K562 (cell line): ENCODE results near the gene ST3GAL3. TPM values are rescaled to one million over a fixed set of nuclear protein-coding genes. Genes with fewer than 3 reads are reported as not detected.

Experiments
- DPF2 ChIP-seq: fragments of 450-650 bp; IDR thresholded peaks from 2 replicates; pipeline ENCODE4 v1.6.1; 2016
- EWSR1 ChIP-seq: fragments of 450-650 bp; IDR thresholded peaks from 2 replicates; pipeline ENCODE4 v1.6.1; 2018; ENCODE audit warnings: borderline replicate concordance, mild to moderate bottlenecking, low read depth, moderate library complexity; ENCODE audit not compliant: partially characterized antibody
- GTF2F1 ChIP-seq: IDR thresholded peaks from 2 replicates; pipeline ENCODE4 v1.6.1; 2011; ENCODE audit warnings: low read depth, low read length, improper control_type of control experiment
- ID3 ChIP-seq, 2 experiments: fragments of 250-450 bp in 1 of 2; fragments of 450-650 bp in 1 of 2; sonication (Bioruptor Pico) in 1 of 2; IDR thresholded peaks; 2 replicates each; pipeline versions ENCODE4 v1.6.1 to v1.8.0; 2016 to 2021; ENCODE audit warnings: mild to moderate bottlenecking in 2 of 2, moderate library complexity in 2 of 2, missing compliant biosample characterization in 1 of 2, missing genetic modification characterization in 1 of 2
- KDM1A ChIP-seq, 2 experiments: fragments of 450-650 bp; IDR thresholded peaks; 2 replicates each; pipeline ENCODE4 v1.6.1; 2016; ENCODE audit warnings: mild to moderate bottlenecking in 2 of 2
- LEF1 ChIP-seq: fragments of 450-650 bp; IDR thresholded peaks from 2 replicates; pipeline ENCODE4 v1.6.1; 2016; ENCODE audit warnings: mild to moderate bottlenecking
- MTA2 ChIP-seq: fragments of 450-650 bp; IDR thresholded peaks from 2 replicates; pipeline ENCODE4 v1.6.1; 2016; ENCODE audit warnings: low read depth
- NFIC ChIP-seq: fragments of 450-650 bp; IDR thresholded peaks from 2 replicates; pipeline ENCODE4 v1.6.1; 2017; ENCODE audit warnings: mild to moderate bottlenecking, inconsistent platforms
- PML ChIP-seq: IDR thresholded peaks from 2 replicates; pipeline ENCODE4 v1.6.1; 2012; ENCODE audit warnings: low read length, inconsistent platforms
- RCOR1 ChIP-seq, 2 experiments: IDR thresholded peaks; 2 replicates each; pipeline ENCODE4 v1.6.1; 2012; ENCODE audit warnings: low read depth in 2 of 2, low read length in 2 of 2, borderline replicate concordance in 1 of 2, improper control_type of control experiment in 1 of 2
- RFX1 ChIP-seq: fragments of 450-650 bp; IDR thresholded peaks from 2 replicates; pipeline ENCODE4 v1.6.1; 2016; ENCODE audit warnings: mild to moderate bottlenecking, moderate library complexity
- SMARCA4 ChIP-seq: fragments of 450-650 bp; IDR thresholded peaks from 2 replicates; pipeline ENCODE4 v1.6.1; 2016
- TCFL5 ChIP-seq: fragments of 250-450 bp; sonication (Bioruptor Pico); conservative IDR thresholded peaks from 2 replicates; pipeline ENCODE4 v1.6.1; 2021; ENCODE audit warnings: mild to moderate bottlenecking, moderate library complexity, matching md5 sums
- TEAD4 ChIP-seq, 2 experiments: sonication (generic) in 1 of 2; formaldehyde crosslinking in 1 of 2; IDR thresholded peaks; 2 replicates each; pipeline versions ENCODE4 v1.6.1 to v1.8.0; 2012 to 2022; ENCODE audit warnings: borderline replicate concordance in 1 of 2, inconsistent platforms in 1 of 2, low read length in 1 of 2, mild to moderate bottlenecking in 1 of 2, missing genetic modification reagents in 1 of 2
- ZBTB33 ChIP-seq: sonication (generic); formaldehyde crosslinking; IDR thresholded peaks from 2 replicates; pipeline ENCODE4 v1.8.1; 2023; ENCODE audit warnings: mild to moderate bottlenecking, missing genetic modification reagents
- ZC3H11A ChIP-seq: IDR thresholded peaks from 2 replicates; pipeline ENCODE4 v1.6.1; 2012; ENCODE audit warnings: low read depth, low read length, improper control_type of control experiment
- ZNF347 ChIP-seq: fragments of 450-650 bp; formaldehyde crosslinking; IDR thresholded peaks from 2 replicates; pipeline ENCODE4 v1.4.0; 2020; ENCODE audit warnings: low read depth, mild to moderate bottlenecking, moderate library complexity
- ZNF639 ChIP-seq, 2 experiments: fragments of 200-800 bp in 1 of 2; sonication (Bioruptor generic) in 1 of 2; sonication (generic) in 1 of 2; formaldehyde crosslinking in 1 of 2; IDR thresholded peaks in 1 of 2; conservative IDR thresholded peaks in 1 of 2; 2 replicates each; pipeline versions ENCODE4 v1.5.0 to v1.6.1; 2016 to 2020; ENCODE audit warnings: missing compliant biosample characterization in 1 of 2, missing genetic modification characterization in 1 of 2, missing genetic modification reagents in 1 of 2
- polyA plus RNA-seq, 8 experiments: library from polyadenylated mRNA; depleted of rRNA in 4 of 8; stranded (reverse) in 5 of 8; unstranded in 3 of 8; fragments of >200 nt; fragmentation: Nextera tagmentation in 2 of 8; fragmentation: Illumina TruSeq in 1 of 8; extraction: Ambion mirVana in 2 of 8; extraction: Trizol in 1 of 8; gene quantifications; 2 replicates each; pipeline versions ENCODE4 v1.2.1 to v1.2.3, GENCODE V29; 2011 to 2014; ENCODE audit warnings: inconsistent platforms in 1 of 8, missing spikeins in 1 of 8
- total RNA-seq, 7 experiments: library from RNA; depleted of rRNA in 6 of 7; stranded (reverse); fragments of >200 nt in 6 of 7; fragmentation: Illumina TruSeq in 2 of 7; extraction: Trizol in 2 of 7; gene quantifications; 2 replicates each; pipeline versions ENCODE4 v1.2.1 to v1.2.3, GENCODE V29; 2011 to 2021; ENCODE audit warnings: low replicate concordance in 1 of 7
- TF ChIP-seq, protein P1 (sequence below): IDR thresholded peaks from 2 replicates; pipeline ENCODE4 v1.6.1; 2011; ENCODE audit warnings: borderline replicate concordance, low read depth, mild to moderate bottlenecking, moderate library complexity, low read length; ENCODE audit not compliant: insufficient read depth, poor library complexity, severe bottlenecking

Gene ST3GAL3
- total and polyA plus RNA-seq, 9 of the 15 experiments (the other 6 are each of a cell fraction or from before 2014, with no cell fraction given) = 1.2 to 18.9 (median 11.0) TPM

DNA sequence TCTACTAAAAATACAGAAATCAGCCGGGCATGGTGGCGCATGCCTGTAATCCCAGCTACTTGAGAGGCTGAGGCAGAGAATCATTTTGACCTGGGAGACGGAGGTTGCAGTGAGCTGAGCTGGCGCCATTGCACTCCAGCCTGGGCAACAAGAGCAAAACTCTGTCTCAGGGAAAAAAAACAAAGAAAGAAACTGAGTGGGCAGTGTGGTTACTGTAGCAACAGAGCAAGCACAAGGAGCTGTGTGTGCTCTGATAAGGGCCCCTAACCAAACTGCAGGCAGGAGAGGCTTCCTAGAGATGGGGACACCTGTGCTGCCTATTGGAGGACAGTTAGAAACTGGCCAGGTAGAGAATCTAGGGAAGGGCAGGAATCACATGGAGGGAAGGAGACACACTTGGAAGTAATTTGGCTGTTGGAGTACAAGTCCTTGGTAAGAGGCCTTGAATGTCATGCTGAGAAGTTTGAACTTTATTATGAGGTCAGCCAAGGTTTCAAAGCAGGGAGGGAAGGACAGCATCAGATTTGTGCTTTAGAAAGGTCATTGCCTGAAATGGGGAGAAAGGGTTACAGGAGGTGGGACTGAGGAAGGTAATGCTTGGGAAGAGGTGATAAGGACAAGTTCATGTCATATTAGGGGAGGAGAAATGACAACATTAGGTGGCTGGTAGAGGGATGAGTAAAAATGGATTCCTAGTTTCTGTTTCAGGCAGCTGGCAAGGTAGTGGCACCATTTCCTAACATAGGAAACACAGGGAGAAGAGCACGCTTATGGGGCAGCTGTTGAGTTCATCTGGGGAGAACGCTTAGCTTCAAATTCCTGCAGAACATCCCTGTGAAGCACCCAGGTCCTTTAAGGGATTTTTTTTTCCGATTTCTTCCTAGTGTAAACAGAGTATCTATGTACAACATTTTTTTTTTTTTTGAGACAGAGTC lies 157.0 kb downstream of the ST3GAL3 start (continued):
- TF ChIP-seq TEAD4 (IDR thresholded peaks at IDR 0.05; ENCODE audit: low read length) (peak; percentile 58), TEAD4 (CRISPR knock-in tag; IDR thresholded peaks at IDR 0.05; ENCODE audit: borderline replicate concordance) (no peak), LEF1 (no peak), ZNF347 (no peak), GTF2F1 (no peak), EWSR1 (no peak), PML (no peak), KDM1A (IDR thresholded peaks at IDR 0.05) (peak; percentile 66 to 78; a peak in 3 of 4 replicates), RCOR1 (IDR thresholded peaks at IDR 0.05; ENCODE audit: borderline replicate concordance in 1 of 2, low read depth in 2 of 2, low read length in 2 of 2) (peak in 1 of 2 experiments; percentile 72; a peak in 2 of 4 replicates), ID3 (CRISPR knock-in tag; IDR thresholded peaks at IDR 0.05) (no peak), ID3 (tag; IDR thresholded peaks at IDR 0.05) (peak; percentile 86), NFIC (0 out of 2 replicates have a peak, but pooled peaks have one; percentile 24), ZC3H11A (no peak), TCFL5 (no peak), RFX1 (peak; percentile 90), SMARCA4 (peak; percentile 55; the same call in 1 of the 2 replicates), MTA2 (peak; percentile 34), DPF2 (peak; percentile 68), ZBTB33 (CRISPR knock-in tag) (peak; percentile 26; the same call in 1 of the 2 replicates), ZNF639 (CRISPR knock-in tag; conservative IDR thresholded peaks at IDR 0.05 in 1 of 2, IDR thresholded peaks at IDR 0.05 in 1 of 2) (peak in 1 of 2 experiments; percentile 41; a peak in 1 of 4 replicates)
- TF ChIP-seq, protein P1, sequence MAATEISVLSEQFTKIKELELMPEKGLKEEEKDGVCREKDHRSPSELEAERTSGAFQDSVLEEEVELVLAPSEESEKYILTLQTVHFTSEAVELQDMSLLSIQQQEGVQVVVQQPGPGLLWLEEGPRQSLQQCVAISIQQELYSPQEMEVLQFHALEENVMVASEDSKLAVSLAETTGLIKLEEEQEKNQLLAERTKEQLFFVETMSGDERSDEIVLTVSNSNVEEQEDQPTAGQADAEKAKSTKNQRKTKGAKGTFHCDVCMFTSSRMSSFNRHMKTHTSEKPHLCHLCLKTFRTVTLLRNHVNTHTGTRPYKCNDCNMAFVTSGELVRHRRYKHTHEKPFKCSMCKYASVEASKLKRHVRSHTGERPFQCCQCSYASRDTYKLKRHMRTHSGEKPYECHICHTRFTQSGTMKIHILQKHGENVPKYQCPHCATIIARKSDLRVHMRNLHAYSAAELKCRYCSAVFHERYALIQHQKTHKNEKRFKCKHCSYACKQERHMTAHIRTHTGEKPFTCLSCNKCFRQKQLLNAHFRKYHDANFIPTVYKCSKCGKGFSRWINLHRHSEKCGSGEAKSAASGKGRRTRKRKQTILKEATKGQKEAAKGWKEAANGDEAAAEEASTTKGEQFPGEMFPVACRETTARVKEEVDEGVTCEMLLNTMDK = no peak
